ENCODE results near the gene BRD1.
"Not testable (repeated sequence)": the region's sequence is repeated elsewhere in the genome, so short reads cannot be mapped to it uniquely, and the experiment has no call there.

Gene BRD1

GRCh38 chr22:49770547-49771265 is 57.0 kb downstream of the BRD1 start:
- in situ Hi-C loops (cut with MboI; ENCODE audit: low sequenced_read_pairs): no loop called here

GRCh38 chr22:49769691-49770546 is 57.8 kb downstream of the BRD1 start:
- in situ Hi-C loops (cut with MboI; ENCODE audit: low sequenced_read_pairs): no loop called here

DNA sequence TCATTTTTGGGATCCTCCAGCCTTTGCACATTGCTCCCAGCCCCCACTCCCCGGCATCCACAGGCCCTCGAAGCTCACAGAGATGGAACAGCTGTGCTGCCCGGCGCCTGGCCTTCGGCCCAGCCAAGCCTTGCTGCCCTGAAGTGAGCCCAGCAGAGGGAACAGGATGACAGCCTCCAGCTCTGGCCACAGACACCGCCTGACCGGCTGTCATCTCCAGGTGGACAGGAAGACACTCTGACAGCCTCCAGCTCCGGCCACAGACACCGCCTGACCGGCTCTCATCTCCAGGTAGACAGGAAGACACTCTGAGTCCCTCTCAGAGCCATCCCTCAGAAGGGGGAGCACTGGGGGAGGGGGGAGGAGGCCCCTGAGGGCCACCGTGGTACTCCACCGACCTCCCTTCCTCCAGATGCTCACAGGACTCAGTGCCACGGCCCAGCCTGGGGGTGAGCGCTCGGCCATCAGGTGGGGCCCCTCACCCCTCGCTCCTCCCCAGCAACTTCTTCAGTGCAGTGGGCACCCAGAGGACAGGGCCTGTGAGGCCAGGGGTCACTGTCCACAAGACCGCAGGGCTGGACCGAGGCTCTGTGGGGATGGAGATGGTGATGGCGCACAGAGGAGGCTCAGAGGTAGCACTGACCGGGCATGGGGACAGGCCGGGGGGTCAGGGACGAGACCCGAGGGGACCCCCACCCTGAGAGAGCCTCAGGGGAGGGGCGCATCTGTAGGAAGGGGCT is 58.6 kb downstream of the BRD1 start:
- in situ Hi-C loops (cut with MboI; ENCODE audit: low sequenced_read_pairs): no loop called here

DNA sequence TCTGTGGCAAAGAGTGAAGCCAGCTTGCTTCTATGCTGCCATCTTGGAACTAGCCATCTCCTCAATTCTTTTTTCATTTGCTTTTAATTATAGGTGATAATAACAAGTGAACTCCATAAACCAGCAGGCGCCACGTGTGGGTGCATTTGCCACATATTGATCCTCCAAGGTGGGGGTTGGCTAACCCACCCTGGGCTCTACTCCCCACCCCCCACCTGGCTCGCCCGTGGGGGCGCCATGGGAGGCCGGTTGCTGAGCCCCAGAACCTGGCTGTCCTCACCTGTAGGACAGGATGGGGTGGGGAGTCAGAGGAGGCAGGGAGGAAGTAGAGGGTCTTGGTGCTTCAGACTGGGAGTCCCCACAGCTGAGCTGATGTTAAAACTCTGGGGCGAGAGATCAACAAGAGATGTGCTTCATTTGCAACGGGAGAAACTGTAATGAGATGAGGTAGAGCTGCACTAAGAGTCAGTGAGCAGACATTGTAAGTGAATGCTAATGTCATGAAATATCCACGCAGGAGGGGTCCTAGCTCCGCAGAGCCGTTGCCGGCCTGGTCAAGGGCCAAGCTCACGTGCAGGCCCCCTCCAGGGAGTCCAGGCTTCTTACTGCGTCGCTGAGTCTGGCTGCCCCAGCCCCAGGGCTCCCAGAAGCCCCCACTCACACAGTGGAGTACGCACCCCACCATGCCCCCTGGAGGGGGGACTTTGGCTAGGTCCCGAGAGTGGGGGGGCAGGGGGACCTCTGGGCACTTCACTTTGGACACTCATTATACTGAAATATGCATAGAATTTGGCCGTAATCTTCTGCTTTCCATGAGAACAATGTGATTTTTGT is 59.4 kb downstream of the BRD1 start:
- in situ Hi-C loops (cut with MboI; ENCODE audit: low sequenced_read_pairs): no loop called here

GRCh38 chr22:49767355-49768062 is 60.2 kb downstream of the BRD1 start:
- in situ Hi-C loops (cut with MboI; ENCODE audit: low sequenced_read_pairs): no loop called here

GRCh38 chr22:49765951-49766350 is 61.7 kb downstream of the BRD1 start:
- in situ Hi-C loops (cut with MboI; ENCODE audit: low sequenced_read_pairs): no loop called here

DNA sequence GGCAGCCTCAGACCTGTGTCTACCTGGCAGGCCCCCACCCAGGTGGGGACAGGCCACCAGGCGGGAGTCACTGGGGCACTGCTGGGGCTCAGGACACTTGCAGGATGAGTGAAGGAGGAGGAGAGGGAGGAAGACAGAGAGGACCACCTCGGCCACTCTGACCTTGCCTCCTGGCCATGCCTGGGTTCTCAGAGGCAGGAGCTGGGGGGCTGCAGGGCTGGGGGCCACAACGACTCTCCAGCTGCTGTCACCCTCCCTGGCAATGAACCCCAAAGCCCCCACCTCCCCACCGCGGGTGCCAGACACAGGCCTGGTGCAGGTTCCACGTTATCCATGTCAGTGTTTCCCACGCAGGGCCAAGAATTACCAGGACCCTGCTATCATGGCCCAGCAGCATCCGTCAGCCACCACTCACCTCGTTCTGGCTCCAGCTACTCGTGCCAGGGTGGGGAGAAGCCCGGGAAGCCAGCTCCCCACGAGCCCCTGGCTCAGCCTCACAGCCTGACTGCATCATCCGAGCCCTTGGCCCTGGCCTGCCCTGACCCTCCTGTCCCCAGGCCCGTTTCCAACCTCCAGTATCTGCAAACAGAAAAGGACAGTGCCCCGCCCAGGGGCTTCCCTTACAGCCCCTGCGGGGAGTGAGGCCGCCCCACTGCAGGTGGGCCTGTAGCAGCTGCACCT is 62.4 kb downstream of the BRD1 start:
- in situ Hi-C loops (cut with MboI; ENCODE audit: low sequenced_read_pairs): no loop called here

DNA sequence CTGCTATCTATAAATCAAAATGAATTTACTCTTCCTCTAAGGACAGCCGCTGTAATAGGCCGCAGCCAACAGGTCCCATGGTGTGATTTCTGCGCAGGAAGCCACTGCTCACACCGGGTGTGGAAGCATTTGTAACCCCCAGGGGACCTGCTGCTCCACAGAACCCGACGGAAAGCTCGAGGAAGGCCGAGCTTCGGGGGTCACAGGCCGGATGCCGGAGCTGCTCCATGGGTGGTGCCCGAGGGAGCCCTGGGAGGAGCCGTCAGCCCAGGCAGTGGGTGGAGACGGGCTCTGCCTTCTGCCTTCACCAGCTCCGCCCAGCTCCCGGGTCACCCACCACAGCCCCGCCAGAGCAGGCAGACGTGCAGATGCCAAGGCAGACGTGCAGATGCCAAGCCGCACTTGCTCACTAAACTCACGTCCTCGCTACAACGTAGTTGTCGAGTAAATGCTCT is 63.5 kb downstream of the BRD1 start:
- in situ Hi-C loops (cut with MboI; ENCODE audit: low sequenced_read_pairs): no loop called here

- in situ Hi-C loops (cut with MboI; ENCODE audit: low sequenced_read_pairs): no loop called here
Observed at GRCh38 chr22:49763696-49764095, 64.0 kb downstream of the BRD1 start.

GRCh38 chr22:49763138-49763537 is 64.5 kb downstream of the BRD1 start:
- in situ Hi-C loops (cut with MboI; ENCODE audit: low sequenced_read_pairs): no loop called here

DNA sequence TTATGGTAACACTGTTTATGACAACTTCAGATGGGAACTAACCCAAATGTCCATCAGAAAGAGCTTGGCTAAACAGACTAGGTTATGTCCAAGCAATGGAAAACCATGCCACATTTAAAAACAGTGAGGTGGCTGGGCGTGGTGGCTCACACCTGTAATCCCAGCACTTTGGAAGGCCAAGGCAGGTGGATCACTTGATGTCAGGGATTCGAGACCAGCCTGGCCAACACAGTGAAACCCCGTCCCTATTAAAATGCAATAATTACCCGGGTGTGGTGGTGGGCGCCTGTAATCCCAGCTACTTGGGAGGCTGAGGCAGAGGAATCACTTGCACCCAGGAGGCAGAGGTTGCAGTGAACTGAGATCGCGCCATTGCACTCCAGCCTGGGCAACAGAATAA is 65.1 kb downstream of the BRD1 start:
- in situ Hi-C loops (cut with MboI; ENCODE audit: low sequenced_read_pairs): not testable (repeated sequence)

- in situ Hi-C loops (cut with MboI; ENCODE audit: low sequenced_read_pairs): no loop called here
Observed at GRCh38 chr22:49761836-49762235, 65.8 kb downstream of the BRD1 start.

- in situ Hi-C loops (cut with MboI; ENCODE audit: low sequenced_read_pairs): no loop called here
Observed at GRCh38 chr22:49760630-49761571, 66.8 kb downstream of the BRD1 start.

DNA sequence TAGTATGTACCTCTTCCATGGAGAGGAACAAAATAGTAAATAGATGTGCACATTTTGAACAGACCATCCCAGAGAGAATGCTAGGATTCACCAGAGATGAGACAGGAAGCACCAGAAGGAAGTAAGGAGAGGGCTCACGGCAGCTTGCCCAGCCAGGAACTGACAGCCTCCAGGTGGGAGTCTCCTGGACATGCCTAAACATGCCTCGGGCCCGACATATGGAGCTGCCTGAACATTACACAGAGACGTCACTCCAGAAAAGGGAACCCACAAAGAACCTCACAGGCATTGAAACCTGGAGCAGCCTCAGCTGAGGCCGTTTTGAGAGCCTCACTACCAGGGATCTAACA is 67.4 kb downstream of the BRD1 start:
- in situ Hi-C loops (cut with MboI; ENCODE audit: low sequenced_read_pairs): no loop called here

DNA sequence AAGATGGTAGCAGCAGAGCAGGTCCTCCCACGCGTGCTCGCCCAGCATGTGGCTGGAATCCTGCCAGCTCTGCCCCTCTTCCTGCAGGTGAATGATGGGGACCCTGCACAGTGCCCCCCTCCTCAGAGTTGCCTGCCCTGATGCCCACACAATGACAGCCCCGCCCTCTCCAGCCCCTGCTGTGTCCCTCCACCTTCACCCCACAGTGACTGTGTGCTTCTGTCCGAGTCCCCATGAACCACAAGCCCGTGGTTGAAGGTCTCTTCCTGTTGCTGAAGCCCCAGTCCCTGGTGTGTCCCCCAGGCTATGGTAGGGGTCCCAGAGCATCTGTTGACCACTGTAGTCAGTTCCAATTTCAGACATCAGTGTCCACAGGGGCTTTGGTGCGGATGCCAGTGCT is 71.0 kb downstream of the BRD1 start:
- in situ Hi-C loops (cut with MboI; ENCODE audit: low sequenced_read_pairs): no loop called here

GRCh38 chr22:49756201-49756600 is 71.5 kb downstream of the BRD1 start:
- in situ Hi-C loops (cut with MboI; ENCODE audit: low sequenced_read_pairs): no loop called here

DNA sequence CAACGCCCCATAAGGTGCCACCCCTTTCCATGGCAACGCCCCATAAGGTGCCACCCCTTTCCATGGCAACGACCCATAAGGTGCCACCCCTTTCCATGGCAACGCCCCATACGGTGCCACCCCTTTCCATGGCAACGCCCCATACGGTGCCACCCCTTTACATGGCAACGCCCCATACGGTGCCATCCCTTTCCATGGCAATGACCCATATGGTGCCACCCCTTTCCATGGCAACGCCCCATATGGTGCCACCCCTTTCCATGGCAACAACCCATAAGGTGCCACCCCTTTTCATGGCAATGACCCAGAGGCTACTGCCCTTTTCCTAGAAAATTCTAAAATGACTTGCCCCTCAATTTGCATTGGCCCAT is 72.1 kb downstream of the BRD1 start:
- in situ Hi-C loops (cut with MboI; ENCODE audit: low sequenced_read_pairs): no loop called here
